ENCODE measurements around the gene SPNS2. TPM values are rescaled to one million over a fixed set of nuclear protein-coding genes. Genes with fewer than 3 reads are reported as not detected.

SPNS2 gene
- total RNA-seq, 5 donors from 2014 or later (not counting 1 experiment from before 2014, with no cell fraction given), result 0.30 to 0.75 (median 0.53) TPM

- WGBS (ENCODE audit: insufficient coverage), result 90% methylated on average over 23 of the region's 24 CpGs
- H3K9me3 Mint-ChIP-seq, result no peaks in the 10 kb centered on the region
- H3K36me3 ChIP-seq (ENCODE audit: control insufficient read depth in 2 of 2, extremely low read depth in 1 of 2, insufficient read depth in 1 of 2, low read length in 1 of 2), result peaks cover 0 to 5% of the 10 kb centered on the region in 2 donors
- no peak overlapping the region for H3K4me3 Mint-ChIP-seq
- peaks cover 2% of the 10 kb centered on the region for H3K36me3 Mint-ChIP-seq
- CTCF ChIA-PET, result no interaction called here
- H3K9me3 ChIP-seq, result no peaks in the 10 kb centered on the region
- DNase-seq, result no peak
- H3K4me1 ChIP-seq (ENCODE audit: control insufficient read depth in 1 of 2, extremely low read depth in 1 of 2, insufficient read depth in 2 of 2, low read length in 2 of 2), result peaks cover 9 to 31% of the 10 kb centered on the region in 2 experiments
- H3K27ac ChIP-seq (ENCODE audit: low read length), result no peak overlapping the region
- no peak overlapping the region for H3K27ac Mint-ChIP-seq
- H3K4me3 ChIP-seq (ENCODE audit: control insufficient read depth in 1 of 2, extremely low read depth in 1 of 2, low read length in 1 of 2), result no peak overlapping the region
- no peaks in the 10 kb centered on the region for H3K27me3 Mint-ChIP-seq
- no peaks in the 10 kb centered on the region for H3K27me3 ChIP-seq (replicated peaks in 1 of 2; ENCODE audit: control insufficient read depth in 2 of 2, extremely low read depth in 1 of 2, insufficient read depth in 2 of 2, low read length in 1 of 2)
- peaks cover 41 to 49% (median 43%) of the 10 kb centered on the region in 3 donors for H3K4me1 Mint-ChIP-seq
- ATAC-seq (replicated peaks in 1 of 4), result no peak
- POLR2A ChIA-PET, result no interaction called here
Measured at GRCh38 chr17:4558347-4558971, 59.8 kb downstream of the SPNS2 start.

GRCh38 chr17:4559139-4559791, 60.6 kb downstream of the SPNS2 start:
- H3K27me3 Mint-ChIP-seq, result no peaks in the 10 kb centered on the region
- ATAC-seq (replicated peaks in 1 of 4), result no peak

GRCh38 chr17:4559966-4560365, 61.3 kb downstream of the SPNS2 start:
- POLR2A ChIA-PET, result no interaction called here
- Mint-ChIP-seq H3K36me3 (no peaks in the 10 kb centered on the region), H3K27ac (no peak overlapping the region), H3K4me3 (no peak overlapping the region), H3K9me3 (no peaks in the 10 kb centered on the region), H3K4me1 (peaks cover 28 to 38% (median 36%) of the 10 kb centered on the region in 3 donors), H3K27me3 (no peaks in the 10 kb centered on the region)
- no peak overlapping the region for H3K27ac ChIP-seq (ENCODE audit: low read length)
- 94% methylated on average over 5 of the region's 5 CpGs for WGBS (ENCODE audit: insufficient coverage)
- no peaks in the 10 kb centered on the region for H3K36me3 ChIP-seq (ENCODE audit: control insufficient read depth in 2 of 2, extremely low read depth in 1 of 2, insufficient read depth in 1 of 2, low read length in 1 of 2)
- peaks cover 3 to 16% of the 10 kb centered on the region in 2 experiments for H3K4me1 ChIP-seq (ENCODE audit: control insufficient read depth in 1 of 2, extremely low read depth in 1 of 2, insufficient read depth in 2 of 2, low read length in 2 of 2)
- H3K4me3 ChIP-seq (ENCODE audit: control insufficient read depth in 1 of 2, extremely low read depth in 1 of 2, low read length in 1 of 2), result no peak overlapping the region
- H3K27me3 ChIP-seq (replicated peaks in 1 of 2; ENCODE audit: control insufficient read depth in 2 of 2, extremely low read depth in 1 of 2, insufficient read depth in 2 of 2, low read length in 1 of 2), result no peaks in the 10 kb centered on the region
- H3K9me3 ChIP-seq, result no peaks in the 10 kb centered on the region
- no peak for ATAC-seq (replicated peaks in 1 of 4)
- DNase-seq, result no peak
- CTCF ChIA-PET, result no interaction called here

More at GRCh38 chr17:4559139-4559791, 60.6 kb downstream of the SPNS2 start:
- Histone ChIP-seq H3K27ac (ENCODE audit: low read length) (no peak overlapping the region), H3K9me3 (no peaks in the 10 kb centered on the region), H3K27me3 (replicated peaks in 1 of 2; ENCODE audit: control insufficient read depth in 2 of 2, extremely low read depth in 1 of 2, insufficient read depth in 2 of 2, low read length in 1 of 2) (no peaks in the 10 kb centered on the region), H3K36me3 (ENCODE audit: control insufficient read depth in 2 of 2, extremely low read depth in 1 of 2, insufficient read depth in 1 of 2, low read length in 1 of 2) (no peaks in the 10 kb centered on the region), H3K4me3 (ENCODE audit: control insufficient read depth in 1 of 2, extremely low read depth in 1 of 2, low read length in 1 of 2) (no peak overlapping the region), H3K4me1 (ENCODE audit: control insufficient read depth in 1 of 2, extremely low read depth in 1 of 2, insufficient read depth in 2 of 2, low read length in 2 of 2) (peaks cover 5 to 23% of the 10 kb centered on the region in 2 experiments)
- Mint-ChIP-seq H3K4me1 (peaks cover 34 to 45% (median 42%) of the 10 kb centered on the region in 3 donors), H3K9me3 (no peaks in the 10 kb centered on the region), H3K4me3 (no peak overlapping the region), H3K27ac (no peak overlapping the region), H3K36me3 (no peaks in the 10 kb centered on the region)
- ChIA-PET POLR2A (no interaction called here), CTCF (no interaction called here)
- DNase-seq, result no peak
- WGBS (ENCODE audit: insufficient coverage), result 87% methylated on average over 16 of the region's 17 CpGs

GRCh38 chr17:4560421-4560820, 61.7 kb downstream of the SPNS2 start, which contains the start of gene GGT6:
Gene GGT6 (minus strand): TSS chr17:4560577. CDS start chr17:4560521, 56 bp downstream.
- no peak within 1 kb of the TSS for H3K4me3 Mint-ChIP-seq
- no peaks in the 10 kb centered on the region for H3K9me3 Mint-ChIP-seq
- peaks cover 29 to 35% (median 34%) of the 10 kb centered on the region in 3 donors for H3K4me1 Mint-ChIP-seq
- DNase-seq (no peak), ATAC-seq (replicated peaks in 1 of 4) (no peak)
- Histone ChIP-seq H3K9me3 (no peaks in the 10 kb centered on the region), H3K4me1 (ENCODE audit: control insufficient read depth in 1 of 2, extremely low read depth in 1 of 2, insufficient read depth in 2 of 2, low read length in 2 of 2) (peaks cover 3 to 16% of the 10 kb centered on the region in 2 experiments), H3K4me3 (ENCODE audit: control insufficient read depth in 1 of 2, extremely low read depth in 1 of 2, low read length in 1 of 2) (no peak within 1 kb of the TSS), H3K36me3 (ENCODE audit: control insufficient read depth in 2 of 2, extremely low read depth in 1 of 2, insufficient read depth in 1 of 2, low read length in 1 of 2) (no peaks in the 10 kb centered on the region), H3K27me3 (replicated peaks in 1 of 2; ENCODE audit: control insufficient read depth in 2 of 2, extremely low read depth in 1 of 2, insufficient read depth in 2 of 2, low read length in 1 of 2) (no peaks in the 10 kb centered on the region), H3K27ac (ENCODE audit: low read length) (no peak within 1 kb of the TSS)
- H3K27me3 Mint-ChIP-seq, result no peaks in the 10 kb centered on the region
- ChIA-PET CTCF (no interaction called here), POLR2A (no interaction called here)
- 95% methylated on average over 10 of the region's 12 CpGs for WGBS (ENCODE audit: insufficient coverage)
- no peaks in the 10 kb centered on the region for H3K36me3 Mint-ChIP-seq
- H3K27ac Mint-ChIP-seq, result peak within 1 kb of the TSS in 1 of 2 donors; percentile 13

- DNase-seq (no peak), ATAC-seq (replicated peaks in 1 of 4) (no peak)
- peak overlapping the region in 1 of 2 donors; percentile 13 for H3K27ac Mint-ChIP-seq
- H3K9me3 Mint-ChIP-seq, result no peaks in the 10 kb centered on the region
- Histone ChIP-seq H3K4me1 (ENCODE audit: control insufficient read depth in 1 of 2, extremely low read depth in 1 of 2, insufficient read depth in 2 of 2, low read length in 2 of 2) (peaks cover under 1 to 16% of the 10 kb centered on the region in 2 experiments), H3K27ac (ENCODE audit: low read length) (no peak overlapping the region), H3K4me3 (ENCODE audit: control insufficient read depth in 1 of 2, extremely low read depth in 1 of 2, low read length in 1 of 2) (no peak overlapping the region), H3K27me3 (replicated peaks in 1 of 2; ENCODE audit: control insufficient read depth in 2 of 2, extremely low read depth in 1 of 2, insufficient read depth in 2 of 2, low read length in 1 of 2) (no peaks in the 10 kb centered on the region), H3K9me3 (no peaks in the 10 kb centered on the region), H3K36me3 (ENCODE audit: control insufficient read depth in 2 of 2, extremely low read depth in 1 of 2, insufficient read depth in 1 of 2, low read length in 1 of 2) (no peaks in the 10 kb centered on the region)
- WGBS (ENCODE audit: insufficient coverage), result 95% methylated on average over 10 of the region's 11 CpGs
- ChIA-PET POLR2A (no interaction called here), CTCF (interaction anchor here in 1 of 2 donors (0.6 kb wide), 1 partner anchor 62 kb away, joined by 4 read pairs; no protein-coding TSS in a partner anchor)
- H3K36me3 Mint-ChIP-seq, result no peaks in the 10 kb centered on the region
- no peak overlapping the region for H3K4me3 Mint-ChIP-seq
- H3K27me3 Mint-ChIP-seq, result no peaks in the 10 kb centered on the region
- H3K4me1 Mint-ChIP-seq, result peaks cover 29 to 35% (median 34%) of the 10 kb centered on the region in 3 donors
Measured at GRCh38 chr17:4560837-4561256, 62.2 kb downstream of the SPNS2 start.

- Histone ChIP-seq H3K9me3 (no peaks in the 10 kb centered on the region), H3K36me3 (ENCODE audit: control insufficient read depth in 2 of 2, extremely low read depth in 1 of 2, insufficient read depth in 1 of 2, low read length in 1 of 2) (no peaks in the 10 kb centered on the region), H3K4me3 (ENCODE audit: control insufficient read depth in 1 of 2, extremely low read depth in 1 of 2, low read length in 1 of 2) (no peak overlapping the region), H3K27me3 (replicated peaks in 1 of 2; ENCODE audit: control insufficient read depth in 2 of 2, extremely low read depth in 1 of 2, insufficient read depth in 2 of 2, low read length in 1 of 2) (no peaks in the 10 kb centered on the region), H3K27ac (ENCODE audit: low read length) (peak overlapping the region; percentile 42), H3K4me1 (ENCODE audit: control insufficient read depth in 1 of 2, extremely low read depth in 1 of 2, insufficient read depth in 2 of 2, low read length in 2 of 2) (peaks cover 0 to 12% of the 10 kb centered on the region in 2 experiments)
- Mint-ChIP-seq H3K4me1 (peaks cover 25 to 30% (median 28%) of the 10 kb centered on the region in 3 donors), H3K4me3 (peak overlapping the region in 2 of 3 donors; percentile 32 to 36), H3K9me3 (no peaks in the 10 kb centered on the region), H3K36me3 (no peaks in the 10 kb centered on the region), H3K27ac (peak overlapping the region; percentile 80 to 87), H3K27me3 (no peaks in the 10 kb centered on the region)
- DNase-seq (no peak), ATAC-seq (replicated peaks in 1 of 4) (no peak)
- CTCF ChIA-PET, result interaction anchor here in 1 of 2 donors (1.0 to 1.1 kb wide), 2 partner anchors 60 to 72 kb away, joined by 3 read pairs; no protein-coding TSS in a partner anchor
- 83% methylated on average over 3 of the region's 8 CpGs for WGBS (ENCODE audit: insufficient coverage)
- POLR2A ChIA-PET, result no interaction called here
Measured at GRCh38 chr17:4562015-4562969, 63.6 kb downstream of the SPNS2 start.
